ENCODE measurements around the gene ATF6. TPM values are rescaled to one million over a fixed set of nuclear protein-coding genes. Genes with fewer than 3 reads are reported as not detected.

ATF6 gene, protein sequence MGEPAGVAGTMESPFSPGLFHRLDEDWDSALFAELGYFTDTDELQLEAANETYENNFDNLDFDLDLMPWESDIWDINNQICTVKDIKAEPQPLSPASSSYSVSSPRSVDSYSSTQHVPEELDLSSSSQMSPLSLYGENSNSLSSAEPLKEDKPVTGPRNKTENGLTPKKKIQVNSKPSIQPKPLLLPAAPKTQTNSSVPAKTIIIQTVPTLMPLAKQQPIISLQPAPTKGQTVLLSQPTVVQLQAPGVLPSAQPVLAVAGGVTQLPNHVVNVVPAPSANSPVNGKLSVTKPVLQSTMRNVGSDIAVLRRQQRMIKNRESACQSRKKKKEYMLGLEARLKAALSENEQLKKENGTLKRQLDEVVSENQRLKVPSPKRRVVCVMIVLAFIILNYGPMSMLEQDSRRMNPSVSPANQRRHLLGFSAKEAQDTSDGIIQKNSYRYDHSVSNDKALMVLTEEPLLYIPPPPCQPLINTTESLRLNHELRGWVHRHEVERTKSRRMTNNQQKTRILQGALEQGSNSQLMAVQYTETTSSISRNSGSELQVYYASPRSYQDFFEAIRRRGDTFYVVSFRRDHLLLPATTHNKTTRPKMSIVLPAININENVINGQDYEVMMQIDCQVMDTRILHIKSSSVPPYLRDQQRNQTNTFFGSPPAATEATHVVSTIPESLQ
- total RNA-seq, result 15.8 and 19.1 TPM in 2 replicates

DNA sequence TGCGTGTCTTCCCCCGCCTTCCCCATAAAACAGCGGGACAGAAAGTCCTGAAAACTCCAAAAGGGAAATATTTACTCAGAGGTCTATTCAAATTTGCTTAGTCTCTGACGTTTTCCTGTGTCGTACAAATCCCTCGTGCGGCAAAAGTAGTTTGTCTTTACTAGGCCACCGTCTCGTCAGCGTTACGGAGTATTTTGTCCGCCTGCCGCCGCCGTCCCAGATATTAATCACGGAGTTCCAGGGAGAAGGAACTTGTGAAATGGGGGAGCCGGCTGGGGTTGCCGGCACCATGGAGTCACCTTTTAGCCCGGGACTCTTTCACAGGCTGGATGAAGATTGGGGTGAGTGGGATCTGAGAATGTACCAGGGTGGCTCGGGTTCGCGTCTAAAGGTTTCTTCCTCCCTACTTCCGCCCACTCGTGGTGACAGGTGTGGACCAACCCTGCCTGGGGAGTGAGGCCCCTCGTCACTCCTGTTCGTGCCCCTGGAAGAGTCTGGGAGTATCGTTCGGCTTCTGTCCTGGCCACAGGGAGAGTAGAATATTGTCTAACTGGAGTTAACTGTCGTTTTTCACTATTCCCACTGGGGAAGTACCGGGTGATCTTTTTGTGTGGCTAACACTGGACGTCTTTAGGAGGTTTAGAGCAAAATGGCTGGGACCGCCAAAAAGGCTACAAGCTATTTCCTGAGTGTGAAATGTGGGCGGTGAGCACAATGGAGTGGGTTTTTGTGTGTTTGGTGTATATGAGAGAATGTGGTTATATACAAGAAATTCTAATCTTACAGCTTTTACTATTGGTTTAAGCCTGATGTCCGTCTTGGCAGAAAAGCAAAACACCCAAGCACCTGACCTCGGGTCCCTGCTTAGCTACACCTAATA, at the start of gene ATF6:
TSS of gene ATF6 (plus strand) at position 219 of the 880 bp plus-strand sequence. CDS start at position 260, 41 bp downstream.

DNA sequence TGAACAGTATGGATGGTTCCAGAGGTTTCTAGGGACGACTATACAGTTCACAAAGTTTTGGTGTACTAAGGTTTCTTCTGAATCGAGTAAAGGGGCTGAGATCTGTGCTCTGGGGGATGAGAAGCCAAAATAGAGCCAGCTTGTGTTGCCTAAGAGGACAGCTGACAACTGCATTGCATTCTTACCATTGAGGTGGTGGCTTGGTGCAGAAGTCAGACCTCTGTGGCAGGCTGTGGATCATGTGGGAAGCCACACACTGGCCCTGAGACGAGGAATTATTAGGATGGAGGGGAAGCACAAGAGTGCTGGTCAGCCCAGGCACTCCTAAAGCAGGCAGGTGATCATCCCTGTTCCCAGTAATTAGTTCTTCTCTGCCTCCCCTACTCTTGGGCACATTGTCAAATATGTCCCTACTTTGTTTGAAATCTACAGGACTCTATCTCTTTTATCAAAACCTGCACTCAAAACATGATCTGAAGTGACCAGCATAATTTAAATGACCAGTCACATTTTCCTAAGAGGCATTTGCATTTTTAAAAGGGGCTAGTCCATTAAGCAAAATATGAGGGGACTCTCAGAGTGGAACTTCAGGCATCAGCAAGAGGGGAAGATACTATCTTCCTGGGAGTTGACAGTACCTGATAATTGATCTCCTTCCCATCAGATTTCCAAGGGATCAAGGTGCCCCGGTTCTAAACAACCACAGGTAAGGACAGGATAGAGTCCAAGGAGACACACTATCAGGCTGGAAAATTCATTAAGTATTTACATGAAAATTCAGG, 45.0 kb upstream of the ATF6 start, which contains the start of gene FCRLB:
TSS of gene FCRLB (plus strand) at position 589 of the 782 bp plus-strand sequence. CDS start 1,129 bp downstream, outside the sequence.

DNA sequence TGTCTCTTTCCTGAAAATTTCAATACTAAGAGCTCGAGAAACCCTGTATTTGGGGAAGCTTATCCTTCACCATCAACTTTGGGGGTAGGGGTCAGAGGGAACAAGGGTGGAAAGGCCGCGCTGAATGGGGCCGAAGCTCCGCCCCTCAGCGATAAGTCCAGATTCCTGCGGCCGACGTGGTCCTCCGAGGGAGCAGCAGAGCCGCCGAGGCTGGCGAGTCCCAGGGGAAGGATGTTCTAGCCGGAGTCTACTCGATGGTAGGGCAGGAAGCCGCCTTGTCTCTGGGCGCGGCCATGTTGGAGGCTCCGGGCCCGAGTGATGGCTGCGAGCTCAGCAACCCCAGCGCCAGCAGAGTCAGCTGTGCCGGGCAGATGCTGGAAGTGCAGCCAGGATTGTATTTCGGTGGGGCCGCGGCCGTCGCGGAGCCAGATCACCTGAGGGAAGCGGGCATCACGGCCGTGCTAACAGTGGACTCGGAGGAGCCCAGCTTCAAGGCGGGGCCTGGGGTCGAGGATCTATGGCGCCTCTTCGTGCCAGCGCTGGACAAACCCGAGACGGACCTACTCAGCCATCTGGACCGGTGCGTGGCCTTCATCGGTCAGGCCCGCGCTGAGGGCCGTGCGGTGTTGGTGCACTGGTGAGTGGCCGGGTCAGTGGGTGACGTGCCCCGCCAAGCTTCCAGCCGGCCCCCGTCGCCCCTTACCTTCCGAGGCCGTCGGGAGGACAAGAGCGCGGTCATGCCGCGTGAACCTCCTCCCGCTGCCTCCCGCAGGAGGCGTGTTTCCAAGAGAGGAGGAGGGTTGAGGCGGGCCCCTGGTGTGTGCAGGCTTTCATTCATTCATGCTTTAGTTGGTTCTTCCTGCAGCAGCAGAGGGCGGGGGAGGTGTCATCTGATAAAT, 16.4 kb upstream of the ATF6 start, which contains the start of gene DUSP12:
TSS of gene DUSP12 (plus strand) at position 278 of the 899 bp plus-strand sequence. CDS start at position 294, 16 bp downstream.

Other genes with a start within 250 kb of the ATF6 start
- 0.23 and 0.27 TPM in 2 replicates for gene HSPA6, start 241.8 kb upstream of the ATF6 start, total RNA-seq
- not detected in 2 replicates for gene FCGR3A, start 216.5 kb upstream of the ATF6 start, total RNA-seq
- not detected in 2 replicates for gene FCGR3B, start 135.1 kb upstream of the ATF6 start, total RNA-seq
- not detected in 2 replicates for gene FCGR2B, start 103.2 kb upstream of the ATF6 start, total RNA-seq
- 0.42 and 0.47 TPM in 2 replicates for gene FCRLA, start 59.1 kb upstream of the ATF6 start, total RNA-seq
- gene FCRLB, start 44.8 kb upstream of the ATF6 start, total RNA-seq, result 0.78 and 2.3 TPM in 2 replicates
- gene DUSP12, start 16.5 kb upstream of the ATF6 start, total RNA-seq, result 24.7 and 35.6 TPM in 2 replicates

Measured in hair follicular keratinocyte (primary cell).